ENCODE data around the gene WDR87. TPM values are rescaled to one million over a fixed set of nuclear protein-coding genes. Genes with fewer than 3 reads are reported as not detected.

WDR87 gene
- total RNA-seq, 1 donor from 2014 or later: not detected

GRCh38 chr19:37943480-37943879, 37.1 kb upstream of the WDR87 start:
- Histone ChIP-seq H3K27ac (no peak overlapping the region), H3K36me3 (no peaks in the 10 kb centered on the region), H3K9me3 (no peaks in the 10 kb centered on the region), H3K4me1 (no peaks in the 10 kb centered on the region), H3K4me3 (no peak overlapping the region), H3K27me3 (ENCODE audit: low read depth) (no peaks in the 10 kb centered on the region)
- no peak for DNase-seq
- intact Hi-C loops (cut with DNase I): no loop called here
- no peak for ATAC-seq
- TF ChIP-seq CTCF (IDR thresholded peaks at IDR 0.05): no peak

- no peak for ATAC-seq
- no peak for TF ChIP-seq CTCF (IDR thresholded peaks at IDR 0.05)
- no peak for DNase-seq
- H3K9me3 ChIP-seq: no peaks in the 10 kb centered on the region
- no peak overlapping the region for H3K4me3 ChIP-seq
- H3K27me3 ChIP-seq (ENCODE audit: low read depth): no peaks in the 10 kb centered on the region
- no peaks in the 10 kb centered on the region for H3K36me3 ChIP-seq
- H3K4me1 ChIP-seq: no peaks in the 10 kb centered on the region
- intact Hi-C loops (cut with DNase I): no loop called here
- no peak overlapping the region for H3K27ac ChIP-seq
These were observed 36.1 kb upstream of the WDR87 start for GRCh38 chr19:37942516-37942902.

DNA sequence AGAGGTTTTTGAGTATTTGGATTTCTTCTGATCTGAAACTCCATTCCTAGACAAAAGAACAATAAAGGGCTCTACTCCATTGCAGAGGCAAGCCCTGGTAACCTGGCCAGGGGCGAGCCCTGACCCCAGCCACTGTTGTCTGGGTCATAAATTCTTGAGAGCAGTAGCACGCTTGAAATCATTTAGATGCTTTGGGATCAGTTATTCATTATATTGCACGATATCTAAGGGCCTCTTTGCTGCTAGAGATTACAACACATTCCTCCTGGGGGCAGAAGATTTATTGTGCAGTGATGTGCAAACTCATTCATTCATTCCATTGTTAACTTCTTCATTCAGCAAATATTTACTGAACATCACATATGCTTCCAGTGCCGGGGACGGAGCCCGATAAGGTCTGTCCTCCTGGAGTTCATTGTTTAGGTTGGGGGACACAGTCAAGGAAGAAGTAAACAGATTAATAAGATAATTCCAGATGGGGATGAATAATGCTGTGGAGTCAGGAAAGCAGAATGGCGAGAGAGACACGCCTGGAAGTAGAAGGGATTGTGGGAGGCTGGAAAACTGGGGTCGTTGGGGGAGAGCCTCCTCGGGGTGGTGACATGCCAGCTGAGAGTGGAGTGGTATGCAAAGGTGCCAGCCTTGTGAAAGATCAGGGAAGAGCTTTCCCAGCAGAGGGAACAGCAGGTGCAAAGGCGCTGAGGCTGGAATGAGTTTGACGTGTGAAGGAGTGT, 35.6 kb upstream of the WDR87 start:
- intact Hi-C loops (cut with DNase I): no loop called here
- Histone ChIP-seq H3K4me1 (no peaks in the 10 kb centered on the region), H3K9me3 (no peaks in the 10 kb centered on the region), H3K27ac (no peak overlapping the region), H3K27me3 (ENCODE audit: low read depth) (no peaks in the 10 kb centered on the region), H3K36me3 (no peaks in the 10 kb centered on the region), H3K4me3 (no peak overlapping the region)
- ATAC-seq: no peak
- DNase-seq: no peak
- TF ChIP-seq CTCF (IDR thresholded peaks at IDR 0.05): no peak

- H3K27ac ChIP-seq: no peak overlapping the region
These were observed 32.0 kb upstream of the WDR87 start for GRCh38 chr19:37938353-37938752.

DNA sequence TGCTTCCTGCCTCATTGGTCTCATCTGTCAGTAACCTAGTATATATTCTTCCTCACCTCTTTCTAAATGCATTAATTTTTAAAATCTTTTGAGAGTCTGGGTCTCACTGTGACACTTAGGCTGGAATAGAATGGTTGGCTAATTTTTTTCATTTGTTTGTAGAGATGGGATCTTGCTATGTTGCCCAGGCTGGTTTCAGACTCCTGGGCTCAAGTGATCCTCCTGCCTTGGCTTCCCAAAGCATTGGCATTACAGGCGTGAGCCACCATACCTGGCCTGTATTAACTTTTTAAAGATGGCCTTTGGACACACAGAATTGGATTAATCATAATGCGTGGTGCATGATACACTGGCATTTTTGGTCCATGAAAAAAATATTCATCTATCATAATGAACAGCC, 30.5 kb upstream of the WDR87 start:
- H3K36me3 ChIP-seq: no peaks in the 10 kb centered on the region
- no peaks in the 10 kb centered on the region for H3K27me3 ChIP-seq (ENCODE audit: low read depth)
- no peak for TF ChIP-seq CTCF (IDR thresholded peaks at IDR 0.05)
- ATAC-seq: no peak
- intact Hi-C loops (cut with DNase I): no loop called here
- no peak overlapping the region for H3K4me3 ChIP-seq
- no peak overlapping the region for H3K27ac ChIP-seq
- peaks cover 10% of the 10 kb centered on the region for H3K9me3 ChIP-seq
- H3K4me1 ChIP-seq: peaks cover 14% of the 10 kb centered on the region
- no peak for DNase-seq

More at GRCh38 chr19:37938353-37938752, 32.0 kb upstream of the WDR87 start:
- TF ChIP-seq CTCF (IDR thresholded peaks at IDR 0.05): no peak
- H3K27me3 ChIP-seq (ENCODE audit: low read depth): no peaks in the 10 kb centered on the region
- intact Hi-C loops (cut with DNase I): no loop called here
- no peak for DNase-seq
- H3K4me3 ChIP-seq: no peak overlapping the region
- H3K36me3 ChIP-seq: no peaks in the 10 kb centered on the region
- peaks cover 12% of the 10 kb centered on the region for H3K4me1 ChIP-seq
- peaks cover 10% of the 10 kb centered on the region for H3K9me3 ChIP-seq
- ATAC-seq: no peak

Data from lower lobe of right lung (tissue), 2 donors.